Erythroblast (primary cell): ENCODE data around the gene ARVCF.
A peak's percentile ranks its signal among the peaks of the same experiment; 100 is the strongest.

Experiments
- DNase-seq, 2 experiments: peaks; one replicate each; lab custom pipeline; 2025; lab: John Stamatoyannopoulos, UW
- GATA1 ChIP-seq: IDR thresholded peaks from 2 replicates; pipeline ENCODE4 v1.6.1; 2011; ENCODE audit warnings: low read depth, mild to moderate bottlenecking, control low read depth, low read length, moderate library complexity
- POLR2A ChIP-seq: IDR thresholded peaks from 2 replicates; pipeline ENCODE4 v1.6.1; 2011; ENCODE audit warnings: mild to moderate bottlenecking, low read length

ARVCF gene, protein sequence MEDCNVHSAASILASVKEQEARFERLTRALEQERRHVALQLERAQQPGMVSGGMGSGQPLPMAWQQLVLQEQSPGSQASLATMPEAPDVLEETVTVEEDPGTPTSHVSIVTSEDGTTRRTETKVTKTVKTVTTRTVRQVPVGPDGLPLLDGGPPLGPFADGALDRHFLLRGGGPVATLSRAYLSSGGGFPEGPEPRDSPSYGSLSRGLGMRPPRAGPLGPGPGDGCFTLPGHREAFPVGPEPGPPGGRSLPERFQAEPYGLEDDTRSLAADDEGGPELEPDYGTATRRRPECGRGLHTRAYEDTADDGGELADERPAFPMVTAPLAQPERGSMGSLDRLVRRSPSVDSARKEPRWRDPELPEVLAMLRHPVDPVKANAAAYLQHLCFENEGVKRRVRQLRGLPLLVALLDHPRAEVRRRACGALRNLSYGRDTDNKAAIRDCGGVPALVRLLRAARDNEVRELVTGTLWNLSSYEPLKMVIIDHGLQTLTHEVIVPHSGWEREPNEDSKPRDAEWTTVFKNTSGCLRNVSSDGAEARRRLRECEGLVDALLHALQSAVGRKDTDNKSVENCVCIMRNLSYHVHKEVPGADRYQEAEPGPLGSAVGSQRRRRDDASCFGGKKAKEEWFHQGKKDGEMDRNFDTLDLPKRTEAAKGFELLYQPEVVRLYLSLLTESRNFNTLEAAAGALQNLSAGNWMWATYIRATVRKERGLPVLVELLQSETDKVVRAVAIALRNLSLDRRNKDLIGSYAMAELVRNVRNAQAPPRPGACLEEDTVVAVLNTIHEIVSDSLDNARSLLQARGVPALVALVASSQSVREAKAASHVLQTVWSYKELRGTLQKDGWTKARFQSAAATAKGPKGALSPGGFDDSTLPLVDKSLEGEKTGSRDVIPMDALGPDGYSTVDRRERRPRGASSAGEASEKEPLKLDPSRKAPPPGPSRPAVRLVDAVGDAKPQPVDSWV

DNA sequence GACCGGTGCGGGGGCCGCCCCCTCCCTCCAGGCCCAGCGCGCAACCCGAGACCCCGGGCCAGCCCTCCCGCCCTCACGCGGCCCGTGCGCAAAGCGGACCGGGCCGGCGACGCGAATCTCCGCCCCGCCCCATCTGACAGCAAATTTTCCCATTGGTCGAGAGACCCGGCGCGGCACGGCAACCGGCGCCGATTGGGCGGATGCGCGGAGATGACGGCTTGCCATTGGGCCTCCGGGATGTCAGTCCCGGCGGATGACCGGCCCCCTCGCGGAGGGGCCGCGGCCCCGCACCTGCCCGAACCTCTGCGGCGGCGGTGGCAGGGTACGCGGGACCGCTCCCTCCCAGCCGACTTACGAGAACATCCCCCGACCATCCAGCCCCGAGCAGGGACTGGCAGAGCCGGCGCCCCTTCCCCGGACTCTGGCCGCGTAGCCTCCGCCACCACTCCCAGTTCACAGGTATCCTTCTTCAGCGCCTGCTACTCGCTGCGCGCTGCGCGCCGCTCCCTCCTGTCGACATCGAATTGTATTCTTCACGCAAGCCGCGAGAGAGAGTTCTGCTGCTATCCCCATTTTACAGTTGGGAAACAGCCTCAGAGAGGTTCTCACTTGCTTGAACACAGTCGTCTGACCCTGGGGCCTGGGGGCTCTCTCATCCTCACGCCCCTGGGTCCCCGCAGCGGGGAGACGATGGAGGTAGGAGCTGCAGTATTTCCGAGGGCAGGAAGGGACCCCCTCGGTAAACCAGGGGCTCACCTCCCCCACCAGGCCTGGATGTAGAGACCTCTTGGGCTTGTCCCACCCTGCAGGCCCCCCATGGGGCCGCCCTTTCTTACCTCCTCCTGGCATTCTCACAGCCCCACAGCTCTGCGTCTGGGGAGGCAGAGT is at the start of gene ARVCF:
ARVCF (minus strand) TSS at position 90 of the 888 bp plus-strand sequence. CDS start 26,029 bp downstream, outside the sequence.
- TF ChIP-seq GATA1 (no peak), POLR2A (peak; percentile 54)
- DNase-seq = peak; percentile 94 to 98

DNA sequence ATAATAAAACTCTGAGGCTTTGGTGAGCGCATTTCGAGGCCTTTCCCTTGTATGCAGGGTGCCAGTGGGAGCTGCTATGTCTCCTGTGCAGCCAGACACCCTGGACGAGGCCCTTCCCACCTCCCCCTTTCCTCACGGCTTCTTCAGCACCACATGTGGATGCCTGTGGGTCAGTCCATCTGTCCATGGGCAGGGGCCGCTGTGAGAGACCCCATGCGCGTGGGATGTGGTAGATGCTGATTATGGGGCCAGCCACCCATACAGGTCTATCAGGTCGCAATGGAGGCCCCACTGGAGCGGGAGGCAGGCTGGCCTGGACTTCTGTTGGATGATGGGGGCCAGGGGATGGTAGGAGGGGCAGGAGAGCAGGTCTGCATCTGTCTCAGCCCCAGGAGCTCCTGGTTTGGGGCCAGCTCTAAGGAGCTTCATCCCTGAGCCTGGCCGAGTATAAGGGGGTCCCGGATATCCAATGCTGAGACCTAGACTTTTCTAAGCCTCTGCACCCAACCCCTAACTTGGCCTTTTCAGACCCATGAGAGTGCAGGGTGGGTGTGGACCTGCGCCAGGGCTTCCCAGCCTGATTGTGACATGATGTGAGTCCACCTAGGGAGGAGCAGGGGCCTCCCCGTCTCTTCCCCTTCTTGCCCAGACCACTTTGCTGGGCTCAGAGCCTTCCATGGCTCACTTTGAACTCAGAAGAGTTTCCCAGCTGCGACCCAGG is 49.4 kb upstream of the ARVCF start:
- no peak for DNase-seq
- TF ChIP-seq POLR2A = no peak
- no peak for TF ChIP-seq GATA1

DNA sequence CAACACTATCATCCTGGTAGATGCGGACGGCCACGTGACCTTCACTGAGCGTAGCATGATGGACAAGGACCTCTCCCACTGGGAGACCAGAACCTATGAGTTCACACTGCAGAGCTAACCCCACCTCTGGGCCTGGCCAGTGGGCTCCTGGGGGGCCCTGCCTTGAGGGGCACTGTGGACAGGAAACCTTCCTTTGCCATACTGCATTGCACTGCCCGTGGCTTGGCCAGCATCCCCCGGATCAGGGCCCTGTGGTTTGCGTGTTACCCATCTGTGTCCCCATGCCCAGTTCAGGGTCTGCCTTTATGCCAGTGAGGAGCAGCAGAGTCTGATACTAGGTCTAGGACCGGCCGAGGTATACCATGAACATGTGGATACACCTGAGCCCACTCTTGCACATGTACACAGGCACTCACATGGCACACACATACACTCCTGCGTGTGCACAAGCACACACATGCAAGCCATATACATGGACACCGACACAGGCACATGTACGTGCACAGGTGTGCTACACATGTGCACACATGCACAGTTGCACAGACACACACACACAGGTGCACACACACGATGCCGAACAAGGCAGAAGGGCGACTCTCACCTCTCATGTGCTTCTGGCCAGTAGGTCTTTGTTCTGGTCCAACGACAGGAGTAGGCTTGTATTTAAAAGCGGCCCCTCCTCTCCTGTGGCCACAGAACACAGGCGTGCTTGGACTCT is 48.1 kb upstream of the ARVCF start:
- DNase-seq = no peak
- TF ChIP-seq GATA1 (no peak), POLR2A (no peak)

DNA sequence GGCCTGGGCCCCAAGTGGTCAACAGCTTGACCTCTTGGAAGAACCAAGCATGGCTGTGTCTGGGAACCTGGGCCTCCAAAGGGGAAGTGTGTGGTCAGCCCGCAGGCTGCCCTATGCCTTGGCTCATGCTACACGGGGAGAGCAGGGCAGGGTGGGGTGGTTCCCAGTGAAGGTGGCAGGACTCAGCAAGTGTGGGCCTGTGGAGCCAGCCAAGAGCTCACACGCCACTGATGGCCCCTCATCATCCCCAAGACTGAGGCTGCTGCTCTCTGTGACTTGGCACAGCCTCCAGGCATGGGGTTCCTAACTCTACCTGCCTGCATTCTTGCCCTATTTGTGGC is 47.5 kb upstream of the ARVCF start:
- no peak for TF ChIP-seq POLR2A
- TF ChIP-seq GATA1 = no peak
- DNase-seq = no peak

DNA sequence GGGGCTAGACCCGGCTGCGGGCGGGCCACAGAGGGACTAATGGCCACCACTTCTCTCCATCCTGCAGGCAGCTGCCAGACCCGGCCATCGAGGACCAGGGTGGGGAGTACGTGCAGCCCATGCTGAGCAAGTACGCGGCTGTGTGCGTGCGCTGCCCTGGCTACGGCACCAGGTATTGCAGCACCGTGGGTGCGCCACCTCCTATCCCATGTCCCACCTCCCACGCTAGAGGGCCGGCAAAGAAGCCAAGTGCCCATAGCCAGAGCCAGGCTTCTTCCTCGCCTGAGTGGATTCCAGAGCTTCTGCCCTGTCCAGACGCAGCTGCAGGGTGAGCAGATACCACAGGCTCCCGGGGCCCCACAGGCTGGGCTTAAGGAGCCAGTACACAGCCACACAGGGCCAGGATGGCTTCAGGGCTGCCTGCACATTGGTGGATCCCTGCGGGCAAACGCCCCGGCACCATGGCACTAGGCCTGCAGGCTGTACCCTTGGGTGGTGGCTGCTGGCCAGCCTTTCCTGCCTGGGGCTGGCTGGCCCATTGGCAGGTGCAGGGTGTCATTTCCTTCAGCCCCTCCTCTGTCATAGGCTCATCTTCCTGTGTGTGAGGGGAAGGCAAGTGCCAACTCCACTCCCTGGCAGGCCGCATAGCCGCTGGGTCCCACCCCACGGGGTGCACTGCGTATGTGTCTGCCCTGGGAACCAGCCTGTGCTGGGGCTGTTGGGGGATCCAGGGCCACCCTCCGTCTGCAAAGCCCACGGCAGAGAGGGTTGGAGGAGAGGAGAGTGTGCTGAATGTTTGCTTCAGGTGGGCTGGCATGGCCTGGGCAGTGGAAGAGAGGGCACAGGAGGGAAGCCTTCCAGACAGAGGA is 46.9 kb upstream of the ARVCF start:
- no peak for DNase-seq
- no peak for TF ChIP-seq POLR2A
- TF ChIP-seq GATA1 = no peak

DNA sequence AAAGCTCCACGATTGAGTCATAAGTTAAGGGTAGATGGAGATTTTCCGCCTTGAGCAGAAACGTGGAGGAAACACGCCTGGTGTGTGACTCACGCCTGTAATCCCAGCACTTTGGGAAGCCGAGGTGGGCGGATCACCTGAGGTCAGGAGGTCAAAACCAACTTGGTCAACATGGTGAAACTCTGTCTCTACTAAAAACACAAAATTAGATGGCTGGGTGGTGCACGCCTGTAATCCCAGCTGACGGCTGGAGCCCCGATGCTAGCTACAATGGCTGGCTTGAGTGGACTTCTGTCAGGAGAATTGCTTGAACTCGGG is 46.1 kb upstream of the ARVCF start:
- no peak for TF ChIP-seq POLR2A
- TF ChIP-seq GATA1 = no peak
- DNase-seq = no peak

DNA sequence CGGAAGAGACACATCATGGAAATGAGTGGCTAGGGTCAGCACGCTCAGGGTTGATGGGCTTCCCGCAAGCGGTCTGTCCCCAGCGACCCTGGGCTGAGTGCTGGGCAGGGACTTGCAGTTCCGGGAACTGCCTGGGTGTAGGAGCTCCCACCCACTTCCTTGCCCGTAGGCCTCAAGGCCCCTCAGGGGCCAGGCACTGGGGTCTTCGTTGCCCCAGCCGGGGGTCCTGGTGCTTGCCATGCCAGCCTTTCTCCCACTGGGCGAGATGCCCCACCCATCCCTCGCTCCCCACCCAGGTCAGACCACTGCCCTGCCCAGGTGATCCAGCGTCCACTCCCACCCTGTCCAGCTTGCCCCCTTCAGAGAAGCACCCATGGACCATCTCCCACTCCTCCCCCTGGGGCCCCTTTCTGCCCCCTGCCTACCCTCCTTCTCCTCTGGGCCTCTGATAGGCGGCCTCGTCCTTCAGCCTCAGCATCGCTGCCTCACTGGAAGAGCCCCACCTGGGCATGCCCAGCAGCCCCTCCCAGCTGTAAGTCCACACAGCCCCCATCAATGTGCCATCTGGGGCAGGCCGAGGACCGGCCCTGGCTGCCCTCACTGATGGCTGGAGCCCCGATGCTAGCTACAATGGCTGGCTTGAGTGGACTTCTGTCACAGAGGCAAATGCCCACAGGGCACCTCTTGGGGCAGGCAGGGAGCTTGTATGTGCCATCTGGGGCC is 45.6 kb upstream of the ARVCF start:
- DNase-seq = no peak
- TF ChIP-seq POLR2A = no peak
- no peak for TF ChIP-seq GATA1

DNA sequence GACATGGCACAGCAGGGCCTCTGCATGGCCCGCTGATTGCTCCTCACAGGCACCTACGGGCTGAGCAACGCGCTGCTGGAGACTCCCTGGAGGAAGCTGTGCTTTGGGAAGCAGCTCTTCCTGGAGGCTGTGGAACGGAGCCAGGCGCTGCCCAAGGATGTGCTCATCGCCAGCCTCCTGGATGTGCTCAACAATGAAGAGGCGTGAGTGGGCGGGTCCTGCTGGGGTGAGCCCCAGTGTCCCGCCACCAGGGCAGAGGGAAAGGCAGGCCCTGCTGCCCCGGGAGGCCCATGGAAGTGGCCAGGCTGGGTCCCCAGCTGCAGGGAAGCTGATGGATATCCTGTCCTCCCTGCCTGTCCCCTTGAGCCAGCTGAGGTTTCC is 44.8 kb upstream of the ARVCF start:
- TF ChIP-seq POLR2A = no peak
- TF ChIP-seq GATA1 = no peak
- no peak for DNase-seq

DNA sequence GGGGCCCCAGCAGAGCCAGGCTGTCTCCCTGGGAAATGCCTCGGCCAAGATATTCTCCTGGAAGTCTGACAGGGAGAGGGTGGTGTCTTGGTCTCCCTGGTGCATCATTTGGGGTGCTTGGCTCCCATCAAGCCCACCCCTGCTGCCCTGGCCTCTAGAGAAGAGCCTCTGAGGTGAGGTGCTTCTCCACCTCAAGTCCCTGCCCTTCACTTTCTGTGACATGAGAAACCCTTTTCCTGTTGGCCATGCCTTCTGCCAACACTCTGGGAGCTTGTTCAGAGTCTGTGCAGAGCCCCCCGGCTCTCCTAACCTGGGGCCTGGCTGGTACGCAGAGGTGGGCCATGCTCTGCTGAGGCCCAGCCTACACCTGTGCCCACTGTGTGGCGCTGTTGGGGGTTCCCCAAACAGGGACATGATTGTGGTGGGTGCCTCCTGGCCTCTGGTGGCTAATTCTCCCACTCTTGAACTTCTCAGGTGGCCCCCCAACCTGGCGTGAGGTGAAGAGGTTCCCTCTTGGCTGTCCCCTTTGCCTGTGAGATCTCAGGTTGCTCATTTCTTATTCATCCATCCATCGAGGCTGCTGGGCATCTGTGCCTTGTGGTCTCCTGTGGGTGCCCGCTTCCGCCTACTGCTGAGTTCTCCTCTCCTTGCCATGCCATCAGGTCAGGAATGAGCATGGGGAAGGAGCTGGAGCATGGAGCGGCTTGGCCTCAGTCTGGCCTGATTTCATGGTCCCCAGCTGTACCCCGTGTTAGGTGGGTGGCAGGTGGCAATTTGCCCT is 44.3 kb upstream of the ARVCF start:
- DNase-seq = no peak
- TF ChIP-seq GATA1 = no peak
- TF ChIP-seq POLR2A = no peak
